Progenitor cell of endocrine pancreas (in vitro differentiated cells): ENCODE measurements around the gene RNF31. TPM values are rescaled to one million over a fixed set of nuclear protein-coding genes. Genes with fewer than 3 reads are reported as not detected.

ENCODE experiments used
- DNase-seq: peaks from one replicate; pipeline ENCODE4 v3.0.0; 2021; ENCODE audit warnings: low spot score; ENCODE audit not compliant: unreplicated experiment
- H3K27ac Mint-ChIP-seq: 2 replicates; pipeline ENCODE4 v1.8.0; 2021; ENCODE audit warnings: mild to moderate bottlenecking, moderate library complexity, mixed read lengths
- H3K27me3 Mint-ChIP-seq: 2 replicates; pipeline ENCODE4 v1.8.0; 2021; ENCODE audit warnings: mixed read lengths
- H3K36me3 Mint-ChIP-seq: 2 replicates; pipeline ENCODE4 v1.8.0; 2022; ENCODE audit warnings: mixed read lengths; ENCODE audit not compliant: insufficient read depth
- H3K4me1 Mint-ChIP-seq: 2 replicates; pipeline ENCODE4 v1.8.0; 2021; ENCODE audit warnings: low read depth, mixed read lengths
- H3K4me3 Mint-ChIP-seq: 2 replicates; pipeline ENCODE4 v1.8.0; 2021; ENCODE audit warnings: low read depth, mild to moderate bottlenecking, moderate library complexity, mixed read lengths
- H3K9me3 Mint-ChIP-seq: 2 replicates; pipeline ENCODE4 v1.8.0; 2021; ENCODE audit warnings: low read depth, mixed read lengths
- microRNA-seq: library from miRNA; unstranded; fragments of <30 nt; microRNA quantifications from one replicate; pipeline ENCODE4 v1.1.0, GENCODE V29; 2020; ENCODE audit warnings: borderline number of aligned reads; ENCODE audit not compliant: unreplicated experiment
- total RNA-seq: library from RNA; stranded (reverse); gene quantifications from 2 replicates; pipeline ENCODE4 v1.2.1, GENCODE V29; 2021
- TF ChIP-seq, protein P1 (sequence below): fragments of 200-600 bp; sonication (generic); IDR thresholded peaks from one replicate; pipeline ENCODE4 v1.5.0; 2021; ENCODE audit warnings: antibody characterized with exemption, mild to moderate bottlenecking; ENCODE audit not compliant: unreplicated experiment

RNF31 gene
- total RNA-seq, 1 donor from 2014 or later = 104 TPM

DNA sequence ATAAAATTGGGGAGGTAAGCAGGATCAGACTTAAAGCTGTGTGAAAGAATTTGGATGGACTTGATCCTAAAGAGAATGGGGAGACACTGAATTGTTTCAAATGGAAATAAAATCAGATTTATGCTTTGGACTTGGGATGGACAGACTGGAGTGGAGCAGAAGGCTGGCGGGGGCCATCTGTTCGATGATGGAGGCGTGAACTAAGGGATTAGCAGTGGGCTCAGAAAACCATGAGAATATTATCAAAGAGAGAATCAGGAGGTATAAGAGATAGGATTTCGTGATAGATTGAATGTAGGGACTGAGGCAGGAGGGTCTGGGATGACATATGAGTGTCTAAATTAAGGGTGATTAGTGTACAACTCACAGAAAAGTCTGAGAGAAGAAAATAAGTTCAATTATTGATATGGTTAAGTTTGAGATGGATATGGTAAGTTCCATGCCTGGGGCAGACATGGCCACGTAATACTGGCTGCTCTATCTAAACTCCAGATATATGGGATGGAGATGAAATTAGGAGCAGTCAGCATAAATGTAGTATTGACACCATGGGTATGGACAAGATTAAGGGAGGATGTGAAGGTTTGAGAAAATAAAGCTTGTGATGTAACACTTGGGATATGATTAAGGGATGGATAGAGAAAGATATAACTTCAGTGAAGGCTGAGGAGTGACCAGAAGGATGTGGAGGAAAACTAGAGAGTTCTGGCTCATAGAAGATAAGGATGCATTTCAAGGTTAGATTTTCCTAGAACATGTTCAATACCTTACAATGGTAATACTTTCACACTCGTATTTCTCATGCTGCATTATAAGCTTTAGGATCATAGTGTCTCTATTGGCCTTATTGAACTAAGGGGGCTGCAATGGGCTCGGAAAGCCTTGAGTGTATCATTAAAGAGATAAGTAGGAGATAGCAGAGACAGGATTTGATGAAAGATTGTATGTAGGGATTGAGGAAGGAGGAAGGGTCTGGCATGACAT is 57.2 kb downstream of the RNF31 start:
- DNase-seq = no peak
- Mint-ChIP-seq H3K36me3 (peaks cover 44% of the 10 kb centered on the region), H3K4me1 (no peaks in the 10 kb centered on the region), H3K4me3 (no peak overlapping the region), H3K27me3 (no peaks in the 10 kb centered on the region), H3K9me3 (peaks cover 12% of the 10 kb centered on the region), H3K27ac (no peak overlapping the region)
- TF ChIP-seq, protein P1, sequence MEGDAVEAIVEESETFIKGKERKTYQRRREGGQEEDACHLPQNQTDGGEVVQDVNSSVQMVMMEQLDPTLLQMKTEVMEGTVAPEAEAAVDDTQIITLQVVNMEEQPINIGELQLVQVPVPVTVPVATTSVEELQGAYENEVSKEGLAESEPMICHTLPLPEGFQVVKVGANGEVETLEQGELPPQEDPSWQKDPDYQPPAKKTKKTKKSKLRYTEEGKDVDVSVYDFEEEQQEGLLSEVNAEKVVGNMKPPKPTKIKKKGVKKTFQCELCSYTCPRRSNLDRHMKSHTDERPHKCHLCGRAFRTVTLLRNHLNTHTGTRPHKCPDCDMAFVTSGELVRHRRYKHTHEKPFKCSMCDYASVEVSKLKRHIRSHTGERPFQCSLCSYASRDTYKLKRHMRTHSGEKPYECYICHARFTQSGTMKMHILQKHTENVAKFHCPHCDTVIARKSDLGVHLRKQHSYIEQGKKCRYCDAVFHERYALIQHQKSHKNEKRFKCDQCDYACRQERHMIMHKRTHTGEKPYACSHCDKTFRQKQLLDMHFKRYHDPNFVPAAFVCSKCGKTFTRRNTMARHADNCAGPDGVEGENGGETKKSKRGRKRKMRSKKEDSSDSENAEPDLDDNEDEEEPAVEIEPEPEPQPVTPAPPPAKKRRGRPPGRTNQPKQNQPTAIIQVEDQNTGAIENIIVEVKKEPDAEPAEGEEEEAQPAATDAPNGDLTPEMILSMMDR = no peak

GRCh38 chr14:24206260-24207103 is 59.2 kb downstream of the RNF31 start:
- no peak overlapping the region for H3K27ac Mint-ChIP-seq
- H3K4me1 Mint-ChIP-seq = no peaks in the 10 kb centered on the region
- peaks cover 45% of the 10 kb centered on the region for H3K36me3 Mint-ChIP-seq
- no peak overlapping the region for H3K4me3 Mint-ChIP-seq
- peaks cover 10% of the 10 kb centered on the region for H3K9me3 Mint-ChIP-seq
- no peaks in the 10 kb centered on the region for H3K27me3 Mint-ChIP-seq
- TF ChIP-seq, protein P1 = no peak
- no peak for DNase-seq

GRCh38 chr14:24207104-24207551 is 59.8 kb downstream of the RNF31 start:
- peaks cover 6% of the 10 kb centered on the region for H3K9me3 Mint-ChIP-seq
- H3K27ac Mint-ChIP-seq = no peak overlapping the region
- H3K4me3 Mint-ChIP-seq = no peak overlapping the region
- H3K4me1 Mint-ChIP-seq = no peaks in the 10 kb centered on the region
- no peak for DNase-seq
- TF ChIP-seq, protein P1 = no peak
- no peaks in the 10 kb centered on the region for H3K27me3 Mint-ChIP-seq
- H3K36me3 Mint-ChIP-seq = peaks cover 42% of the 10 kb centered on the region

DNA sequence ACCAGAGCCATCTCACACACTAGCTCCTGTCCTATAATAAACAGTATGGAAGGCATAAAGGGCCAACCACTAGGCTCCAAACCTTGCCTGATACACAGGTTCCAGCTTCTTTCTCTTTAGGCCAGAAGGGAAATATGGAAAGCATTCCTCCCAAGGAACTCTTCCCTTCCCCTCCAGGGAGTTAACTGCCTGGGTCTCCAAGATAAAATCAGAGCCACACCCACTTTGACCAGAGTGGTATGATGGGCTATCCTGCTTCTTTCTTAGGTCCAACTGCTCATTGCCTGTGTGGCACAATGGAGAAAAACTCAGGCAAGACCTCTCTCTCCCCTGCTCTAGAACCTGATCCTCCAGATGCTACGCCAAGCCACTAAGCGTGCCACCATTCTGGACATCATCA is 60.3 kb downstream of the RNF31 start:
- H3K36me3 Mint-ChIP-seq = peaks cover 37% of the 10 kb centered on the region
- no peaks in the 10 kb centered on the region for H3K4me1 Mint-ChIP-seq
- H3K27me3 Mint-ChIP-seq = no peaks in the 10 kb centered on the region
- peaks cover 5% of the 10 kb centered on the region for H3K9me3 Mint-ChIP-seq
- no peak for DNase-seq
- TF ChIP-seq, protein P1 = no peak
- no peak overlapping the region for H3K4me3 Mint-ChIP-seq
- no peak overlapping the region for H3K27ac Mint-ChIP-seq

Small RNA genes lying within 50 kb of the gene (microRNA-seq; reads per million reads assigned to microRNA genes)
- not detected for gene MIR7703

Other genes starting within 250 kb of the RNF31 start
- 17.1 and 19.6 TPM in 2 replicates for gene DHRS4, start 193.7 kb upstream of the RNF31 start, total RNA-seq
- 12.2 and 14.0 TPM in 2 replicates for gene DHRS4L2, start 158.6 kb upstream of the RNF31 start, total RNA-seq
- gene CARMIL3, start 95.5 kb upstream of the RNF31 start, total RNA-seq = 4.3 and 4.9 TPM in 2 replicates
- not detected in 2 replicates for gene CPNE6, start 75.9 kb upstream of the RNF31 start, total RNA-seq
- 29.7 and 34.7 TPM in 2 replicates for gene PCK2, start 53.2 kb upstream of the RNF31 start, total RNA-seq
- gene DCAF11, start 32.7 kb upstream of the RNF31 start, total RNA-seq = 79.7 and 80.9 TPM in 2 replicates
- gene NRL, start 32.5 kb upstream of the RNF31 start, total RNA-seq = 2.3 and 2.8 TPM in 2 replicates
- gene FITM1, start 16.8 kb upstream of the RNF31 start, total RNA-seq = 1.7 and 1.9 TPM in 2 replicates
- 101 and 103 TPM in 2 replicates for gene PSME1, start 11.3 kb upstream of the RNF31 start, total RNA-seq
- gene EMC9, start 5.9 kb upstream of the RNF31 start, total RNA-seq = 22.8 and 22.9 TPM in 2 replicates
- gene PSME2, start 888 bp upstream of the RNF31 start, total RNA-seq = 118 and 120 TPM in 2 replicates
- gene IRF9, start 13.8 kb downstream of the RNF31 start, total RNA-seq = 57.4 and 62.4 TPM in 2 replicates
- gene REC8, start 24.6 kb downstream of the RNF31 start, total RNA-seq = 380 and 408 TPM in 2 replicates
- gene IPO4, start 41.3 kb downstream of the RNF31 start, total RNA-seq = 54.9 and 56.4 TPM in 2 replicates
- gene TM9SF1, start 47.9 kb downstream of the RNF31 start, total RNA-seq = 52.9 and 56.2 TPM in 2 replicates
- 0.29 TPM in 1 of 2 replicates, not detected in the other for gene TSSK4, start 58.2 kb downstream of the RNF31 start, total RNA-seq
- gene CHMP4A, start 66.0 kb downstream of the RNF31 start, total RNA-seq = 53.7 and 54.3 TPM in 2 replicates
- gene MDP1, start 68.6 kb downstream of the RNF31 start, total RNA-seq = 15.2 and 17.7 TPM in 2 replicates
- gene NEDD8, start 84.9 kb downstream of the RNF31 start, total RNA-seq = 161 TPM in 2 replicates
- 73.6 and 86.2 TPM in 2 replicates for gene GMPR2, start 85.4 kb downstream of the RNF31 start, total RNA-seq
- gene TINF2, start 95.1 kb downstream of the RNF31 start, total RNA-seq = 56.7 and 59.2 TPM in 2 replicates
- 5.8 and 7.0 TPM in 2 replicates for gene TGM1, start 115.7 kb downstream of the RNF31 start, total RNA-seq
- gene RABGGTA, start 124.1 kb downstream of the RNF31 start, total RNA-seq = 25.9 and 33.1 TPM in 2 replicates
- 33.4 and 34.4 TPM in 2 replicates for gene DHRS1, start 152.3 kb downstream of the RNF31 start, total RNA-seq
- gene NOP9, start 152.4 kb downstream of the RNF31 start, total RNA-seq = 32.4 and 32.6 TPM in 2 replicates
- gene CIDEB, start 160.5 kb downstream of the RNF31 start, total RNA-seq = 1.9 and 3.0 TPM in 2 replicates
- gene LTB4R2, start 162.6 kb downstream of the RNF31 start, total RNA-seq = 11.0 and 11.3 TPM in 2 replicates
- gene LTB4R, start 164.0 kb downstream of the RNF31 start, total RNA-seq = 8.4 TPM in 2 replicates
- gene ADCY4, start 187.6 kb downstream of the RNF31 start, total RNA-seq = 0.46 and 0.75 TPM in 2 replicates
- gene RIPK3, start 192.5 kb downstream of the RNF31 start, total RNA-seq = 0.62 and 1.5 TPM in 2 replicates
- gene NFATC4, start 220.7 kb downstream of the RNF31 start, total RNA-seq = 56.6 and 57.6 TPM in 2 replicates